Activated T-helper 1 cell treated with Interleukin-2 at 50 U/mL for 16 hours (primary cell): ENCODE data around the gene ABLIM2.

Experiments
- DNase-seq: peaks from one replicate; pipeline ENCODE4 v3.0.0-alpha.2; 2020; ENCODE audit warnings: low read depth

Gene ABLIM2

DNA sequence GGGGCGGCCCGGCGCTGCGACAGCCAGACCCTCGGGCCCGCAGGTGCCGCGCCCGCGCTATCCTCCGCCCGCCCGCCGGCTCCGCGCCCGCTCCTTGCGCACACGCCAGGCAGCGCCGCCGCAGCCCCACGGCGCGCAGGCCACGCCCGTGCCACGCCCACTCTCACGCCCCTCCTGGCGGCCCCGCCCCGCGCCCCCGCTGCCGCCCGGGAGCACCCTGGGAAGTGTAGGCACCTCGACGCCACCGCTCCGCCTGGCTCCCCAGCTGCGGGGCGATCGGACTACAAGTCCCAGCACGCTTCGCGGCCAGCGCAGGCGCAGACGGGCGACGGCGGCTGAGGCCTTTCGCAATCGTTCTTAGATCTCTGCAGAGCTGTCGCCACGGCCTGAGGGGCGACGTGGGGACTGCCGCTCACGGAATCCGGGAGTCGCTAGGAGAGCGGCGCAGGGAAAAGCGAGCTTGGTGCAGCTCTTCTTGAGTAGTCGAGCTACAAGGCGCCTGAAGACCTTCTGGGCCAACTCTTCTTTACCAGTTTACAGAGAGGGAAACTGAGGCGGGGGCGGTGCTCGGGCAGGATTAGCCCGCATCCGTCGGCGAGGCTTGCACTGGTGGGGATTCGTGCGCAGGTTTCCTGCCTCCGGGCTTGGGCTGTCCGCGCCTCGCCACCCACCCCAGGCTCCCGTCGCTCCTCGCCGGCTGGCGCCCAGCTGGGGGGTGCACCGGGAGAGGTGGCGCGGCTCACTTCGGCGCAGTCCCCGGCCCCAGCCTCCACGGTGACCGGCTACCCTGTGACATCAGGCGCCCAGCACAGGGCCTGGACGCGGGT lies at the start of gene ABLIM2:
Gene ABLIM2 (minus strand): TSS at position 104 of the 827 bp plus-strand sequence. CDS start 124 bp downstream, outside the sequence.
- peak; percentile 99 for DNase-seq

DNA sequence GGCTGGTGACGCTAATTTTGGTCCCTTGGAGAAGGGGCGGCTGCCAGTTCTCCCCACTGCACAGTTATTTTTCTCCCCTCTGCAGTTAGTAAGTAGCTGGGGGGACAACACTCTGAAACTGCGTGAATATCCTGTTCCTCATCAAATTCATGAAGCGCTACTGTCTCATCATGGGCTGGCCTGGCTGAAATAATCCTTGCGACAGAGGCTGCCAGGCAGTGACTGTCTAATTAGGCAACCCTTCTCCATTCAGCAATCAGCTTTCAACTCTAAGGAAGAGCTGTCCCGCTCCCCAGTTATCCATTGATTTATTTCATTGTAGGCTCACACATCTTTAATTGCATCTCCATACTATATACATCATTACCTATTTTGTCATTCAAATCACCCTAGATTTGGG lies 48.7 kb upstream of the ABLIM2 start:
- no peak for DNase-seq

DNA sequence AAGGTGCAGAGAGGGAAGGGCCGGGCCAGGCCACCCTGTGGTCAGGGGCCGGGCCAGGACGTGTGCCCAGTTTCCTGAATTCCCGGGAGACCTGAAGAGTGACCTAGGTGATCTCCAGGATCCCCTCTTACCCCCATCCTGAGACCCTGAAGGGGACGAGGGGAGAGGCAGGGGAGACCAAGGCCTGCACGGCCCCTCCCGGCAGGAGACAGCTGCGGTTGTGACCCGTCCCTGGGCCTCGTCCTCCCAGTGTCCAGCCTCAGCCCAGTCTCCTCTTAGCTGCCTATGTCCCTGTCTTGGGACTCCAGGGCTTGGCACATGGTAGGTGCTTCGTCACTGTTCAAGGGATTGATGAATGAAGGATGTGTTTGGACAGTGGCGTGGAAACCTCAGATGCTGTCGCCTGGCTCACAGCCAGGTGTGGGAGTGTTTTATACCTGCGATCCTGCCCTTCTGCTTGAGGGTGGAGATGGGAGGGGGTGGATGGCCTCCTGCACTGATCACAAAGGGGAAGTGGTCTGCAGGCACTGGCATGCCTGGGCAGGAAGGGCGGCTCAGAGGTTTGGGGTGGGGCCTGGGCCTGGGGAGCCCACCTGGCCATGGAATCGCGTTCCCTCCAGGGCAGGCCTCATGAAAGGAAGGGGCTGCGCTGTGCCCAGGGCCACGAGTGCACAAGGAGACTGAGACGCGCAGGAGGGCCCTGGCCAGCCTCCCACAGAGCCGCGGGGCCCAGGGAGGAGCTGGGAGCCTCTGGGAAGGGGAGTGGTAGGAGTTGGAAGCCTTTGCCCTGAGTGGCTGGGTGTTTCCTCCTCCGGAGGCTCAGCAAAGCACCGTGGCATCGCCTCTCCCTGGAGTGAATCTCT lies 47.4 kb upstream of the ABLIM2 start:
- DNase-seq, result no peak

DNA sequence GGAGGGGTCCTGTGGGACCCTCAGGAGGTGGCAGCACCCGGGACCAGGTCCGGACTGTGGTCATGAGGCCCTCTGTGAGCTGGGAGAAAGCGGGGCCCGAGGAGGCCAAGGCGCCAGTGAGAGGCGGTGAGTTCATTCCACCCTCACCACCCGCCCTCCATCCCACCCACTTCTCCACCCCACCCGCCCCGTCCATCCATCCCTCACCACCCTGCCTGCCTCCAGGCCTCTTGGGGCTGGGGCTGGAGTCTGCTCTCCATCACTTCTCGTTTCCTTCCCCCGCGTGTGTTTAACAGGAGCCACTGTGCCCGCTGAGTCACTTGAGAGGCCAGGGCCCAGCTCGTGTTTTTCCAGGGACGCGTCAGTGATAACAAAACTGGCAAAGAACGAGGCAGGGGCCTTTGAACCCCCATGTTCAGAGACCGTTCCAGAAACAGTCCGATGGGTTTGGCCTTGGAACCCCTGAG lies 46.7 kb upstream of the ABLIM2 start:
- DNase-seq, result no peak

DNA sequence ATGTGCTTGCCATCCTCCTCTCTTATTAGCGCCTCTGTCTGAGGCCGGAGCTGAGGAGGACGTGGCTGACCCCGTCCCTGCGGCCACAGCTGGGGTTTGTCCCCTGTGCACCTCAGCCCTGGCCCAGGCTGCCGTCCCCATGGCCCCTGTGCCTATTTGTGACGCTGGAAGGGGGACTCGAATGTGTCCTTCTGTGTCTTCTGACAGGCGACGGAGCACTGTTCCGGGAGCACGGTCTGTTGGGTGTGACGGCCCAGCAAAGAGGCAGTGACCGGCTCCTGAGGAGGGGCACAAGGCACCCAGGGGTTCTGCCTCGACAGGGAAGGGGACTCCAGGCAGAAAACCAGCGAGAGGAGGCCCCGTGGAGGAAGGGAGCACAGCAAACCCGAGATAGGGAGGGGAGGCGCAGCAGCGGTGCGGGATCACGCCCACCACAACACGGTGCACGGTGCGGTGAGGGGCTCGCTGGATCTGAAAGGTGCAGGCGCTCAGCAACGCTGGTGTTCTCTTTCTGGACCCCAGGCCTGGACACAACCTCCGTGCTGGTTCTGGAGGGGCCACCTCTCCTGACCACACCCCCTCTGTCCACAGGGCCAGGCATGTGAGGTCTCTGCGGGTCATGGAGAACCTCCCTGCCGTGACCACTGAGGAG lies 46.1 kb upstream of the ABLIM2 start:
- no peak for DNase-seq

DNA sequence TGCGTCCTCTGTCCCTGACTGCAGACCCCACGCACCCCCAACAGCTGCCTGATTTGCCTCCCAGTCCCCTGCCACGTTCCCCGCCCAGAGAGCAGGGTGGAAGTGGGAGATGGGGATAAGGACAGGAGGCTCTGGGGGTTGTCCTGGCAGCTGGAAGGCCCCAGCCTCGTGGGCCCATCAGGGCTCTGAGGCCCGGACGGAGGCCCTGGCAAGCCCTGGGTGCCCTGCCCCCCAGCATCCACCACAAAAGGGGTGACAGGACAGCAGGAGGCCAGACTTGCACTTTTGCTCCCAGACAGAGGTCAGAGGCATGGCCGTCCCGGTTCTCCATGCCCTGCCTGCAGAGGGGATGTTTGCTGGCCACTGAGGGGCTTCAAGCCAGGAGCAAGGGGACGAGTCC lies 45.2 kb upstream of the ABLIM2 start:
- DNase-seq, result no peak

DNA sequence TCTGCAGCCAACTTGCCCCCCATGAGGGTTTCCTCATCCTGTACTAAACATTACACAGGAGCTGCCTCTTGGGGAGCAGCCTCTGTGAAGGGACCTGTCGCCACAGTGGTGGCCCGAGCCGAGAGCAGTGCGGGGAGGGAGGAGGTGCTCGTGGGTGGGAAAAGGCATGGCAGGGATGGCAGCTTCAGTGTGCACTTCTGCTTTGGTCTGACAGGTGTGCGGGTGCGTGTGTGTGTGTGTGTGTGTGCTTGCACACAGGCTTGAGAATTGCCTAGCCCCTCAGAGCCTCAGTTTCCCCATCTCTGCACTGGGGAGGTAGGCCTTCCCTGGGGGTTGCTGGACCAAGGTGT lies 44.4 kb upstream of the ABLIM2 start:
- DNase-seq, result no peak

DNA sequence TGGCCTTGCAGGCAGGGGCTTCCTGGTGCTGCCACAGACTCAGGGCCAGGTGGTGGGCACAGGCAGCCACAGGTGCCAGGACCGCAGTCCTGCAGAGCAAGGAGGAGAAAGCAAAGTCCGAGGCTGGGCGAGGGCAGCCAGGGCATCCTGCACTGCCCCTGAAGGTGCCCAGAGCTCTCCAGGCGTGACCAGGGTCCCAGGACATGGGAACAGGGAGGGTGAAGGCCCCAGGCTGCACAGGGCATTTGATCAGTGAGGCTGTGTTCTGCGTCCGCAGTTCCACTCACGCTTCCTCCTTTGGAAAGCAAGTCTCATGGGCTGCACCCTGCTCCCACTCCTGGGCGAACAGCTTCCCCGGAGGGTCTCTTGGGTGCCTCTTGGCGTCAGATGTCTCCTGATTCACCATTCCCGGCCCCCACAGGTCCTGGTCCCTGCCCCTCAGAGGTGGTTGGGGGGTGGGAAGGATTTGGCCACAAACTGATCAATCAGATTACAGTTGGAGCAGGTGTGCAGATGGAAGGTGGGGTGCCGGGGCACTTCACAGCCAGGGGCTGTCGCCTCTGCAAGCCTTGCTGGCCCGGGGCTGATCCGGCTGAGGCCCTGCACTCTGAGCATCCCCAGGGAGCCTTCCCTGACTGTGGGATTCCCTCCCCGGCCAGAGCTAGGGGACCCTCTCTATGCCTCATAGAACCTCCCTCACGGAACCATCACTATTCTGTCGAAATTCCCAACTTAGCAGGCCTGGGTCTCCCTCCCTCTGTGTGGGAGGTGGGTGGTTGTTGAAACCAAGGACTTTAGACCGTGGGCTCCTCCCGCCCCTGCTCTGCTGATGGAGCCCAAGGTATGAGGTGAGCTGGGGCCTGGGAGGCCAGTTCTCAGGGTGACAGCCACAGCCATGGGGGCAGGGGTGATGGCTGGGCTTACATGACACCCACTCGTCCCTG lies 43.8 kb upstream of the ABLIM2 start:
- DNase-seq, result no peak

DNA sequence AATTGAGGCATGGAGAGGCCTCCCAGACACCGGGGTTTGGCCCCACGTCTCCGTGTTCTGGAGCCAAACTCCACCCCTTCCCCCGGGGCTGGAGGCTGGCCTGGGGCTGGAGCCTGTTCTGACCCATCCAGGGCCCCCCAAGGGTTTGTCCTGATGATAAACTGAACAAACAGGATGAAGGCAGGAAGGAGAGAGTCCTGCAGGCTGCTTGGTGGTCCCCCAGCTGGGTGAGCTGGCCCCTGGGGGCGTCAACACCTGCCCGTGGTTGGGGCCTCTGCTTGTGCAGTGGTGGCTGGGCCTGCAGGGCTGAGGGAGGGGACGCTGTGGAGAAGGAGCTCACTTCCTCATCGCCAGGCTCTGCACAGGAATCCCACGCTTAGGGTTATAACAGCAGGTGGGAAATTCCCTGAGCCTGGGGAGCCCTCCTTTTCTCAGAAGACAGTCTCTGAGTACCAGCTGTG lies 42.7 kb upstream of the ABLIM2 start:
- DNase-seq, result no peak

DNA sequence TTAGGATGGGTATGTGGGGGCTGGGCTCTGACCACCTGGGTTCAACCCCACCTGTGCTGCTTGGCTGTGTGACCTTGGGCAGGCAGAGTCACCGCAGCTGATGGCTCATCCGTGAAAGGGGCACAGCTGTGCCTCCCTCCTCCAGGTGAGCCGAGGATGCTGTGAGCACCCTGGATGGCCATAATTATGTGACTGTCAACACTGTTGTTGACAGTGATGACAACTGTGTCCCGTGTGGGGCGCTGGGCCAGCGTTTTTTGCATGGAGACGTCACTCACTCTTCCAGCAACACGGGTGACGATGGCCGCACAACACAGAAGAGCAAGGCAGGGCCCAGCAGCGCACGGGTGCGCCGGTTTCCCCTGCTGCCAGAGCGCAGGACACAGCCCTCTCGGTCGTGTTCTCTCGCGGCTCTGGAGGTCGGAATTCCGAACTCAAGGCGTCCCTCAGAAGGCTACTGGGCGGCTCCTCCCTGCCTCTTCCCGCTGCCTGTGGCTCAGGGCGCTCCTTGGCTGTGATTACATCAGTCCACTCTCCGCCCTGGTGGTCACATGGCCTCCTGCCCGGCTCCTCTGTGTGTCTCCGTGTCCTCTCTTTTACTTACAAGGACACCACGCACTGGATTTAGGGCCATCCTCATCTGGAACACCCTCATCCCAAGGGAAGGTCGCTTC lies 41.8 kb upstream of the ABLIM2 start:
- DNase-seq, result no peak

DNA sequence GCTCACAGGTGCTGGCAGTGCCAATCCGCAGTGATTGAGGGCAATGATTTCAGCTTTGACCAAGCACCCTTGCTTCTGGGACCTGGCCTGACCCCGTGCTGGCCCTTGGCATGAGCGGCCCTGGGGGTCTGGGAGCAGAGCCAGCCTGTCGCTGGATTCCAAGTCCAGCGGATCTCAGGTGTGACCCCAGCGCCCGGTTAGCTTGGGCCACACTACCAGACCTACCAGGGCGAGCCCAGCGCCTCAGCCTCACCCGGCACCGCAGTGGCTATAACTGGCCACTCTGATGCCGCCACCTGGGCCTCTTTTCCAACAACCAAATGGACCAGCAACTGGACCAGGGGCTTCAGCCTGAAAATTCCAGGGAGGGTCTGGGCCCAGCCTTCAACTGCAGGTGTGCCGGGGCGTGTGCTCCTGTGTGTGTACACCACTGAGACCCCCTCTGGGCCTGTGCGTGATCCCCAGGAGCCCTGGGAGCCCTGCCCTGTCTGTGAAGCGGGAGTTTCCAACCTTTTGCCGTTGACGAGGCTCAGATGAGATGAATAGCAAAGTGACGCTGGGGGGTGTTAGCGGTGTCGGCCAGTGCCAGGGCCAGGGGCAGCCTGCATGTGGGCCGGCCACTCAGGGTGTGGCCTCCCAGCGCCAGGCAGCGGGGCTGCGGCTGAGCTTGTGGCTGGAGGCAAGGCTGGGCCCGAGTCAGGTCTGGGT lies 41.1 kb upstream of the ABLIM2 start:
- DNase-seq, result no peak

DNA sequence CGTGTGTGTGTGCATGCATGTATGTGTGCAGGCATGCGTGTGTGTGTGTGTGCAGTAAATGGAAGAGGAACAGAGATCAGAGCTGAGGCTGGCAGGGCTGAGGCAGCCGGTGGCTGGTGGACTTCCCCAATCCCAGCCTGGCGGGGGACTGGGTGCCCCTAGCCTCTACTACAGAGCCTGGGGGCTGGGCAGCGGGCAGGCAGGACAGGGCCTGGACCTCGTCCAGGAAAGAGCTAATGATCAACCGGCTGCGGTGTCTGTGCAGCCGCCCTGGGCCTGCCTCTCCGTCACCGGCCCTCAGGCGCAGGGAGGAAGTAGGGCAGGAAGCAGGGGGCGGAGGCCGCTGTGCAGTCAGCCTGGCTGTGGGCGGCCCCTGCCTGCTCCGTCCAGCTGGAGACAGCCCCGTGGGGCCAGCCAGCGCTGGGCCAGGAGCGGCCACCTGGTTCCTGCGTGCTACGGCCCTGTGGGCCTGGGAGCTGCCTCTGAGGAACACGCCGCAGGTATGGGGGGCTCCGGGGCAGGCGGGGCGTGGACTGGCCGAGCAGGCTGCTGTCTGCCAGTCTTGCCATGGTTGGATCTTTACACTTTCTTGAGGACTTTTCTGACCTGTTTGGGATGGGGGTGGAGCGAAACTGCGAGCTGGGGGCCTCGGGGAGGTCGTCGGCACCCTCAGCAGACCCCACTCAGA lies 40.4 kb upstream of the ABLIM2 start, which contains the start of gene SH3TC1:
Gene SH3TC1 (plus strand): TSS at position 385 of the 688 bp plus-strand sequence. CDS start 5,905 bp downstream, outside the sequence.
- peak; percentile 48 for DNase-seq

DNA sequence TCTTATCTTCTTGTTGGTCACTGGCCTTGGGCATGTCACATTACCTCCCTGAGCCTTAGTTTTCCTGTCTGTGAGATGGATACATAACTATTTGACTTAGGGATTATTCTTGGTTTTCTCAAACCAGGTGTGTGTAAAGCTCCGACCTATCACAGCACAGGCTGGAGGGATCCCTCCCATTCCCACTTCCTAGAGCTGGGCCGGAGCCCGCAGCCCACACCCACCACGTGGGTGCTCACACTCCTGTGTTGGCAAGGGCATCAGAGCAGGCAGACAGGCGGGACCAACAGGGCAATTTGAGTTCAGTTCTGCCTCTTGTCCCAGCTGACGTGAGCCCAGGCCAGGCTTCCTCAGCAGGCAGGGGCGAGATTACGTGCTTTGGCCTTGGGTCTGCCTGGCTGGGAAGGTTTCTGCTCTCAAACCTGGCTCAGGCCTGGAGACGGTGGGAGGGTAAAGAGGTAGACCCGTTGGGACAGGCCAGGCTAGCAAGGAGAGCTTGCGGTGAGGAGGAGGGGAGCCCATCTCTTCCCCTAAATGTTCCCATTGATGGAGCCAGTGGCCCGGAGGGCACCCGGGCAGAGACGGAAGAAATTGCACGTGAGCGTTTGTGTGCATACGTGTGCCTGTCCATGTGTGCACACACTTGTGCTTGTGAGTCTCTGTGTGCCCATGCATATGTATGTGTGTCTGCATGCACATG lies 39.7 kb upstream of the ABLIM2 start:
- DNase-seq, result no peak

DNA sequence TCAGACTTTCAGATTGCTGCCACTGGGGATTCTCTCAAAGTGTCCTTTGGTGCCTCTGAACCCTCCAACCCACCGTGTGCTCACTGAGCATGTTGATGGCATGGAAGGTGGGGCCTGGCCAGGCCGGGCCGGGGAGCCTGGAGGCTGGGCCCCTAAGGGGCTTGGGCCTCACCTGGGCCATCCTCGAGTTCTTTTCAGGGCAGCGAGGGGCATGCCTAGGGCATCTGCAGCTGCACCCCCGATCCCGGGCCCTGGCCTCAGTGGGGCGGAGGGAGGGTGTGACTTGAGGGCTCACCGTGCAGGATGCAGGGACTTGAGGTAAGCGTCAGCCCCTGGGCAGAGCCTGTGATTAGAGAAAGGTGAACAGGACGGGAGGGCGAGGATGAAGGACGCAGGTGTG lies 38.9 kb upstream of the ABLIM2 start:
- DNase-seq, result no peak

DNA sequence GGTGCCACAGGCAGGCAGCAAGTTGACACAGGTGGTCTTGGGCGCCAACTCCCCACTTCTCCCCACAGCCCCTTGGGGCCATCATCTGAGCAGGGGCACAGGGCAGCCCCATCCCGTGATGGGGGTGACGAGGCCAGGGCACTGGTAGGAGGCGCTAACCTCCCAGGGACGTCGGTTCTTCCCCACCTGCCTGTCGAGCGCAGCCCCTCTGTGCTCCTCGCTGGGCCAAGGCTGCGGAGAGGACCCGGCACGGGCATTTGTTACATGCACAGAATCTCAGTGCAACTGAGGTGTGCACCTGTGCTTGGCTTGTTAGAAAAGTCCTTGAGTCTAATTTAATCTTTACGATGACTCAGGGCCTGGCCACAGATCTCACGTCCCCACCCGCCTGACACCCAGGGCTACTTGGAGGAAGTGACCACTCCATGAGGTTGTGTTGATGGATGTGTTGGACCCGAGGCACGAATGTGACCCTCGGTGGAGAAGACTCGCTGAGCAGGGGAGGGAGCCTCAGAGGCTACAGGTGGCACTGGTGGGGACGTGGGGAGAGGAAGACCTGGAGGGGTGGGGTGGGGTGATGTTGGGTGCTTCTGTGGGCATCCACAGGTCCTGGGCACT lies 37.3 kb upstream of the ABLIM2 start:
- DNase-seq, result no peak

DNA sequence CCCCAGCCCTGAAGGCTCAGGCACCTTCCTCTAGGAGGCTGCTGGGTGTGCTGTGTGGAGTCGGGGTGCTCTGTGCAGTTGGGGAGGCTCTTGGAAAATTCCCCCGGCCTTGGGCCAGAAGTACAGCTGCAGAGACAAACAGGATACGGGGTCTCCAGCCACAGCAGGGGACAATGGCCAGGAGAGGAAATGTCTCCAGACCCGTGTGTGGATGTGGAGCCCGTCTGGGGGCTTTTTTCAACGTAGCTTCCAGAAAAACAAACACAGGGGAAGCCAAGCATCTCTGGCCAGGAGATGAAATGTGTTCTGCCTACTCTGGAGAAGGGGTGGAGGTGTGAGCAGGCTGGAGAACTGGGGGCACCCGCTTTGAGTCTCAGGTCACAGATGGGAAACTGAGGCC lies 36.8 kb upstream of the ABLIM2 start:
- no peak for DNase-seq

DNA sequence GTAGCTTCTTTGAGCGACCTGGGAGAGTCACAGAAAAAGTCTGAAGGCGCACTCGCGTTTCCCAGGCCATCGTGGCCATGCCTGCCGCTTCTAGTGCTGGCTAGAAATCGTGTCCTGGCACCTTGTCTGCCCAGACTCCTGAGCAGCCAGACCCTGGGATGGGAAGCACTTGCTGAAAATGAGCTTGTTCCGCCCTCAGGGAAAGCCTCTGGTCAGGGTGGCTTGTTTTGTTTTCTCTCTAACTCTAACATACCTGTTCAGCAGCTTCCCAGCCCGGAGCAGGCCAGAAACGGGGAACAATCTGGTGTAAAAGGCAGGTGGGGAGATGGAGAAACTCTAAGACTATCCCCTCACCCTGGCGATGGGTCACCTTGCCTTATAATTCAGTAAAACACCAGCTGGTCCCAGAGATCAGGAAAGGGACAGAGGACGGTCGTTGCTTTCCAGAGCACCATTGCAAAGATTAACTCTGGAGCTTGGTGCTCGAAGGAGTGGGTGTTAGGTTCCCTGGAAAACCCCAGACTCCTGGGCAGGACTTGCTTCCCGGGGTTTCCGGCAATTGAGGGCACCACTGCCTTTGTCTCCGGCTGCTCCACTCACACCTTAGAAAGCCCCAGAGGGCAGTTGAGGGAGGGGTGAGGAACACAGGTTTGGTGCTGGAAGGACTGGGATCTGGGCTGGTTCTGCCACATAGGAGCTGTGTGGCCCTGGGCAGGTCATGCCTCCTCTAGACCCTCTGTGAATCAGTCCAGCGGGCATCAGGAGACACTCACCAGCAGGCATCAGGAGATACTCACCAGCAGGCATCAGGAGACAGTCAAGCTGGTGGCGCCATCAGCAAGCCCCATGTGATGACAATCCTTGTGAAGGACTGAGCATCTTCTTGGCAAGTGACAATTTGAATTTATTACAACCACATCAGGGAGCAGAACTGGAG lies 36.0 kb upstream of the ABLIM2 start:
- no peak for DNase-seq
